ENCODE measurements around the gene OGT. TPM values are rescaled to one million over a fixed set of nuclear protein-coding genes. Genes with fewer than 3 reads are reported as not detected.
"Not testable (repeated sequence)": the region's sequence is repeated elsewhere in the genome, so short reads cannot be mapped to it uniquely, and the experiment has no call there.

OGT gene
- total RNA-seq, 1 donor from 2014 or later: 225 TPM

DNA sequence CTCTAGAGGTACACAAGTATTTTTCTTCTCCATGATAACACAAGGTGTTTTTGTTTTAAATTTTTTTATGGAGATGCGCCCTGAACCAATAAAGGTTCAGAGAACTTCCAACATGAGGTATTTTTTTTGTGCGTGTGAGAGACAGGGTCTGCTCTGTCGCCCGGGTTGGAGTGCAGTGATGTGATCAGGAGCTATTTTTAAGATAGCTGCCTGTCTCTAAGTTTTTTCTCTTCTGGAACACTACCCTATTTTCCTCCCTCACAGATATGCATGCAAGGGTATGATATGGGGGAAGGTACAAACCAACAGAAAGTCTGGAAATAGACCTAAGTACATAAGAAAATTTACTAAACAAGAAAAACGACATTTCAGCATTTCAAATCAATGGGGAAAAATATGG is 48.3 kb downstream of the OGT start:
- no peak for DNase-seq (ENCODE audit: low spot score)

DNA sequence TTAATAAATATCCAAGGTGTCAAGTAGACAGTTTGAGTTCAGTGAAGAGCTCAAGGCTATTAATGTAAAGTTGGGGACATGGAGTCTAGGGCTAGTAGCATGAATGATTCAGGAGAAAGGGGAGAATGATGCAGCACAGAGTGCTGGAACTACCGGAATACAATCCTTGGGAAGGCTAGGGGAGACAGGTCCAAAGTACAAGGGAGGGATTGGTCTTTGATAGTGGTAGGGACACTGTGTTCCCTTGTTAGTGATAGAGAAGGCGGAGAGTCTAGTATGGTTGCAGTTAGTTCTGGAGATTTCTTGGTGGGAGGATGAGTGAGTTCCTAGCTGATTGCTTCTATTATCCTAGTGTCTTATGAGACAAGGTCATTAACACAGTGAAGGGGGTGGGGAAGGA is 54.0 kb downstream of the OGT start:
- DNase-seq (ENCODE audit: low spot score): no peak

DNA sequence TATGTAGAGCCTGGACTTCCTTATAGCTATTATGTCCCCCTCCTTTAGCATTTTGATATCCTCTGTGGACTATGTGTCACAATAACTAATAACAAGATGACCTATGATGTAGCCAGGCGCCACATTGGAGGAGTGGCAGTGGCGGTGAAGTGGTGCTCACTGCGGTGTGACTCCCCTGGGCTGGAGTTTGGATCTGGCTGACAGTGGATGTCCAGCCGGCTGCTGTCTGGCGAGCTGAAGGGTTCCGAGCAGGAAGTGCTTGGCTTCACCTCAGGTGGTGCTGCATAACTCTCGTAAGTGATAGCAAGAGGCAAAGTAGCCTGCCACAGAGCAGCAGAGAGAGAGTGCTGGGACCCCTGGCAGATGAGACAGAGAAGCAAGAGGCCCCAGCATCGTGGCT is 60.3 kb downstream of the OGT start:
- not testable (repeated sequence) for DNase-seq (ENCODE audit: low spot score)

DNA sequence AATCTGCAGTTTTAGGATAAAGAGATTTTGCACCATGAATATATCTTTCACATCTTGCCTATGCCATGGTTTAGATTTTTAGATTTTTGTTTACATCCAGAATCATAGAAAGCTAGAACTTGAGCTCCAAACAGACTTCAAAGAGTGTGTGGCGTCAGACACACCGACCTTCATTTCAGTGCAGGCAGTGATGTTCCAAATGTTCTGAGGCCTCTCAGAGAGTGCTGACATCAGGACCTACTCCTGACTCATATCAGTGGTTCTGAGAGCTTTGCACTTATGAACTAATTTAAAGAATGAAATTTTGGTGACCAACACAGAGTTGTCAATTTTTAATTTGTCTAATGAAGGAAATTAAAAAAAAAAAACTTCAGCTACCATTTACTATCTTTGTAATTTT is 67.1 kb downstream of the OGT start:
- DNase-seq (ENCODE audit: low spot score): no peak

DNA sequence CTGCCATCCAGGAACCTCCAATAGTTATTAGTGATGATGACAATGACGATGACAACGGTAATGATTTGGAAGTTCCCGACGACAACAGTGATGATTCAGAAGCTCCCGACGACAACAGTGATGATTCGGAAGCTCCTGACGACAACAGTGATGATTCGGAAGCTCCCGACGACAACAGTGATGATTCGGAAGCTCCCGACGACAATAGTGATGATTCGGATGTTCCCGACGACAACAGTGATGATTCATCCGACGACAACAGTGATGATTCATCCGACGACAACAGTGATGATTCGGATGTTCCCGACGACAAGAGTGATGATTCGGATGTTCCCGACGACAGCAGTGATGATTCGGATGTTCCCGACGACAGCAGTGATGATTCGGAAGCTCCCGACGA is 70.7 kb downstream of the OGT start:
- DNase-seq (ENCODE audit: low spot score): no peak

DNA sequence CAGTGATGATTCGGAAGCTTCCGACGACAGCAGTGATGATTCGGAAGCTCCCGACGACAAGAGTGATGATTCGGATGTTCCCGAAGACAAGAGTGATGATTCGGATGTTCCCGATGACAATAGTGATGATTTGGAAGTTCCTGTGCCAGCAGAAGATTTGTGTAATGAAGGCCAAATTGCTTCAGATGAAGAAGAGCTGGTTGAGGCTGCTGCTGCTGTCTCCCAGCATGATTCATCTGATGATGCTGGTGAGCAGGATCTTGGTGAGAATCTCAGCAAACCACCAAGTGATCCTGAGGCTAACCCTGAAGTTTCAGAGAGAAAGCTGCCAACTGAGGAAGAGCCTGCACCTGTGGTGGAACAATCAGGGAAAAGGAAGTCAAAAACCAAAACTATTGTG is 71.2 kb downstream of the OGT start:
- no peak for DNase-seq (ENCODE audit: low spot score)

DNA sequence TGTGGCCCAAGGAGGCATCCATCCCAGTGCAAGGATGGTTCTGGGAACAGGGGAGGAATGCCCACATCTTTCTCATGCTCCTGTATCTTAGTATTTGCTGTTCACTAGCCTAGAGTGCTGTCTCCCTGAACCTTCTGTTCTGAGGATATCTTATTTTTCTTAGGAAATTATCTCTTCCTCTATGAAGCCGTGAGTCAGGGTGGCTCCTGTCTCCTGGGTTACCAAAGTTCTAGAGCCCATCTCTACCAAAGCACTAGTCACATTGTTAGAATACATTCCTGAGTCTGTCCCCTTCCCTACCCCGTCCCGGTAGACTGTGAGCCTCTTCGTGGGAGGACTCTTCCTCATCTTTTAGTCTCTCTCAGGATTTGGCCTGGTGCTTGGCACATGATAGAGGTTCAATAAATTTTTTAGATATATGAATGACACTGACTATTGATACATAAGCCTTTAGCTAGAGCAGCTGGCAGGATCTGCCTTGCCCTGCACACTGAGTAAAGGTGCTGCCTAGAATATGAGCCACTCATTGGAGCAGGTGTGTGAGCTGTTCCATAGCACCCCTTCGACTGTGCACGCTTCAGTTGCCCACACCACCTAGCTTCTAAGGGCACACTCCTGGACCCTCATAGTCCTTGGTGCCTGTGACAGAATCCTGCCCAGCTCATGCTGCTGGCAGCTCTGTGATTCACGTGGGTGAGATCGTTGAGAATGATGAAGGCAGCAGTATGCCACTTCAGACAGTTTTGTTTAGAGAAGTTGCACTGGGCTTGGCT is 72.1 kb downstream of the OGT start:
- DNase-seq (ENCODE audit: low spot score): no peak

DNA sequence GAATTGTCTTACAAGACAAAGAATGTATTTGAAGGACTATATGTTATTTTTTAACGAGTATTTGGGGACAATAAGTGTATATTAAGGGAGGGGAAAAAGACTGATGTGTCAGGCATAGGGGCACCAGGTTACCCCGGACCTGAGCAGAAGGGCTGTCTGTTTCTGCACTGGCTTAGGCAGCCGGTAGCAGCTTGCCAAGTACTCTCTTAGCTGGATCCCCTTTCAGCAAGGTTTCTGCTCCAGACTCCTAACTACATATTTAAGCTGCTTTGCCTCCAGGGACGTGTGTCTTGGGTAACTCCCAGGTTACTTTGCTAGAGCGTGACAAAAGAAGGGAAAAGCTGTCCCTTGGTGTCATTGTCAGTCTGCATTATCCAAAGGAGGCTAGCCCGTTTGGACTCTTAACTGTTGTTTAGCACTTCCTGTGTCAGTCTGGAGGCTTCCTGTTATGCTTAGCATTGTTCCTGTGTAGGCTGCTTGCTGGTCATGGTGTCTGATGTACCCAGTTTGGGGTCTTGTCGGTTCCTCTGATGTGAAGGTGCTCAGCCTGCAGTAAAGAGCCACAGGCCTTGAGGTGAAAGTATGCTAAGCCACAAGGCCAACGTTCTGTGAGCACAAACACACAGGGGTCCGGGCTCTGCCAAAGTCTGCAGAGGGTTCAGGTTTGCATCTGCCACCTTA is 73.8 kb downstream of the OGT start:
- no peak for DNase-seq (ENCODE audit: low spot score)

DNA sequence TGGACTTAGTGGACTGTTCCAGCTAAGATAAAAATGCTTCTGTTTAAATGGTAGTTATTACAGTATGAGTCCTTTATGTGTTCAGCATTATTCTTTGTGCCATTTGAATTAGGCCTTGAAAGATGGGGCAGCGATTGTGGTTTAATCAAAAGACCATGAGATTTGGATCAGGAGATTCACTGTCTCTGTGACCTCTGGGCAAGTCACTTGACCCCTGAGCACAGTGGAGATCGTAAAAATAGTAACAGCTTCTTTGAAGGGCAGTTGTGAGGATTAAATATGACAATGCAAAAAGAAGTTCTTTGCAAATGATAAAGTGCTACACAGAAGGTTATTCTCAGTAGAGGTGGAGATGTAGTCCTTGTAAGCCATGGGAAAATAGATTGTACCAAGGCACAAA is 74.6 kb downstream of the OGT start:
- DNase-seq (ENCODE audit: low spot score): no peak

DNA sequence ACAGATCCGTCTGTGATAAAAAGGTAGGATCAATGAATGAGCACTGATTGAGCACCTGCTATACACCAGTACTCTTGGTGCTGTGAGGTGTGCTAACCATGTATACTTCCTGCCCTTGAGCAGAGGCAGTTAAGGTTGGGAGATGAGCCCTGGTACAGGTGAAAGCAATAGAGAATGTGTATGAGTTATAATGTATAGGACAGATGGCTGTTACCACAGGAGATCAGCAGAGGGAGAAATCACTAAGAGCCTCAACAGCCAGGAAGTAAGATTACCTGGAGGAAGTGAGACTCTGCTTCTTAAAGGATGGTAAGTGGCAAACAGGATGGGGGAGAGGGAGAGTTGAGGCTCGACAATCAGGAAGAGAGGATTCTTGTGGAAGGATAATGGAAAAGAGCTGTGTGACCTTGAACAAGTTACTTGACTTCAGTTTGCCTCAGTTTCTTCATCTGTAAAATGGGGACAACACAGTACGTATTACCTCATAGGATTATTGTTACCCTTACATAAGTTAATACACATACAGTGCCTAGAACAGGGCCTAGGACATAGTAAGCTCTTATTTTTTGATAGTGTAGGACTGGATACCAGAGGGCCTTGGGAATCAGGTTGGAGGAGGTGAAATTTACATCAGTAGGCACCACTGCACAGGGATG is 76.3 kb downstream of the OGT start:
- DNase-seq (ENCODE audit: low spot score): no peak

DNA sequence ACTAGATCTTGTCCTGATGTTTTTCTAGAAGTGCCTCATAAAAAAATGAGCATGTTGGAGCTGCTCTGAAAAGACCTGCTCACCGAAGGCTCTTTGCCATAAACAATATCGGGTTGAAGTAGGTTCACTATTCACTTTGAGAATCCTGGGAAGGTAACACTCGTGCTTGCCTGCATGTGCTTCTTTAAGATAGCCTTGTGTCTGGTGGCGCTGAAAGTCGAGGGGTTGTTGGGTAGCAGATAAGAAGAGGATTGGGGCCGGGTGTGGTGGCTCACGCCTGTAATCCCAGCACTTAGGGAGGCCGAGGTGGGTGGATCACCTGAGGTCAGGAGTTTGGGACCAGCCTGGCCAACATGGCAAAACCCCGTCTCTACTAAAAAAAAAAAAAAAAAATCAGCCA is 78.8 kb downstream of the OGT start:
- DNase-seq (ENCODE audit: low spot score): not testable (repeated sequence)

DNA sequence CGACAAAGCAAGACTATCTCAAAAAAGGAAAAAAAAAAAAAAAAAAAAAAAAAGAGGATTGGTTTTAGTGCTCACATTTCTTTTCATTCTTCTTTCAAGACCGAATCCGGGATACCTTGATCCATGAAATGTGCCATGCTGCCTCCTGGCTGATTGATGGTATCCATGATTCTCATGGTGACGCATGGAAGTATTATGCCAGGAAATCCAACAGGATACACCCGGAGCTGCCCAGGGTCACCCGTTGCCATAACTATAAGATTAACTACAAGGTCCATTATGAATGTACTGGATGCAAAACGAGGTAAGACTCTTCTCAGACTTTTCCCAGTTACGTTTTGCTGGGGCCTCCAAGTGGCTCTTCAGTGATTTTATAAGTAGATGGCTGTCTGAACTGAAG is 79.4 kb downstream of the OGT start:
- DNase-seq (ENCODE audit: low spot score): no peak

DNA sequence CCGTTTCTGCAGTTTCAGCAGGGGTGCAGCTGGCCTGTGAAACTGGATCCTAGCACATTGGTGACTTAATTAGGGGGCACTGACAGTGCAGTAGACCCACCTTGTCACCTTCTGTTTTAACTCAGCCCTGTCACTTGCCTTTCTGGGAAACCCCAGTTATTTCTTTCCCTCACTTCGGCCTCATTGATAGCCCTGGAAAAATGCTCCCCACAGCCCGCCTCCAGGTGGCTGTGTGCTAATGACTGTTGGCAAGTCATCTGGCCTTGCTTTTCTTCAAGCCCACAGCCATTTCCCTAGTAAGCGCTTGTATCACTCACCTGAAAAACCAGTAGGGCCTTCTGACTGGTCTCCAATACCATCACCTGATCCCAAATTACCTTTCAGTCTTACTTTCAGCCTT is 82.2 kb downstream of the OGT start:
- no peak for DNase-seq (ENCODE audit: low spot score)

DNA sequence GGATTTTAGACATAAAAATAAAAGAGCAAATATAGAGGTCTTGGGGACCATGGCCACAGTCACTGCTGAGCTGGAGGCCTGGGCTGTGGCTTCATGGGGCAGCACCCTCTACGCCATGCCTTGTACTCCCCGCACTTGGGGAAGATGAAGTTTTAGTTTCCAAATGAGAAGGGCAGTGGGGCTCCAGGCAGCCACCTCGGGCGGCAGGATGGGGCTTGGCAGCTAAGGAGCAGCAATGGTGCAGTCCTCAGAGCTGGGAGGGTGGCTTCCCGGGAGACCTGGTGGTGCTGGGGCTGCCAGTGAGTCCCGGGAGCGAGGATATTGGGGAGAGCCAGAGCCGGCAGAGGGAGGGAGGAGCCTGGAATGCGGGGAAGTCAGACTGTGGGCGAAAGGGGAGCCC is 83.0 kb downstream of the OGT start:
- DNase-seq (ENCODE audit: low spot score): no peak

DNA sequence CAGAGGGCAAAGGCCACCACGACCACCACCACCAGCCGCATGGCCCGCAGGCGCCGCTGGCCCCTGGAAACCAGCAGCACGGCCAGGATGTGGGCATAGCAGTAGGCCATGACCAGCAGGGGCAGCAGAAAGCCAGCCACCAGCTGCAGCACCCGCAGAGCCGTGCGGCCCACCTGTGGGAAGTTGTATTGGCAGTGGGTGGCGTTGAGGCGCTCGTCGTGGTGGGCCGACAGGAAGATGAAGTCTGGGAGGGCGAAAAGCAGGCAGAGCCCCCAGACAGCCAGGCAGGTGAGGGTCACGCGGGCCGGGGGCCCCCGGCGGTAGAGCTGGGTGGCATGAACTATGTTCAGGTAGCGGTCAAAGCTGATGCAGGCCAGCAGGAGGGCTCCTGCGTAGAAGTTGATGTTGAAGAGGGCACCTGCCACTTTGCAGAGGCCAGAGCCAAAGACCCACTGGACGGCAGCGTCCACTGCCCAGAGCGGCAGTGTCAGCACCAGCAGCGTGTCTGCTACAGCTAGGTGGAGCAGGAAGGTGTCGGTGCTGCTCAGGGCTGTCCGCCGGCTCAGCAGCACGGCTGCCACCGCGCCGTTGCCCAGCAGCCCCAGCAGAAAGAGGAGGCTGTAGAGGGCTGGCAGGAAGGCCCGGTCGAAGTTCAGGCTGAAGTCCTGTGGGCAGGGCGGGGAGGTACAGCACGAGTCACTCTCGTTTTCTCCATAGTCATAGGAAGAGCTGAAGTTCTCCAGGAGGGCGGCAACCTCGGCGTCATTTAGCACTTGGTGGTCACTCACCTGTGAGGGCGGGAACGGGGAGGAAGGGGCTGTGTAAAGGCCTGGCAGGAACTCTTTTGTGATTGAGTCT is 84.0 kb downstream of the OGT start:
- no peak for DNase-seq (ENCODE audit: low spot score)

DNA sequence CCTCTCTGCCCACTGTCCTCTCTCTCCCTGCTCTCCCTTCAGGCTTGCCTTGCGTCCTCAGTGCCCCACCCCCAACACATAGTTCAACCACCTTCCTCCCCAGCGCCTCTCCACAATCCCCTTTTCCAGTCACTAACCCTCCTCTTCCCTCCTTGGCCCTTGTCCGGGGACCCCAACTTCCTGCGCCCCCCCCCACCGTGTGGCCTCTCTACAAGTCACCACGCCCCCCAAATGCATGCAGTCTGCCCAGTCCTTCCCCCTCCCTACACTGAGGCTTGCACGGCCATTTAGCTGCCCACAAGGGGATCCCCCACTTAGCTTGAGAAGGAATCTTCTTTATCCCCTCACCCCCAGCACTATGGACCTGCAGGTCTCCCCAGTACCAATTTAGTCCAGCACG is 84.8 kb downstream of the OGT start:
- no peak for DNase-seq (ENCODE audit: low spot score)

DNA sequence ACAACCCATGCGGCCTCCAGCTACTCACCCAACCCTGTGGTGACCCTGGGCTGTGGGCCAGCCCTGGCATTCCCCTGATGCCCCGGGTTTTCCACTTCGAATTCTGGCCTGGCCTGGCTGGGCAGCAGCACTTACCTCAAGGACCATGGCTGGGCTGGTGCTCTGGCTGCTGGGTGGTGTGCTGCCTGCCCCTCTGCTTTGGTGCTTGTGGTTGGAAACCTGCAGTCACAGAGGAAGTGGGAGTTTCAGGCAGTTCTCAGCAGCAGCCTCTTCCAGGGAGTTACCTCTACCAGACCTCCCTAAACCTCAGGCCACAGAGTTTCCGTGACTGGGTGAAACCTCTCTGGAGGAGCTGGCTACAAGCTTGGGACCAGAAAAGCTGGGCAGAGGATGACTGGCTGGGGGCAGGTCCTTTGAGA is 85.4 kb downstream of the OGT start, which contains the start of gene CXCR3:
Gene CXCR3 (minus strand): TSS at position 209 of the 419 bp plus-strand sequence. CDS start 62 bp downstream, at position 147.
- no peak for DNase-seq (ENCODE audit: low spot score)

DNA sequence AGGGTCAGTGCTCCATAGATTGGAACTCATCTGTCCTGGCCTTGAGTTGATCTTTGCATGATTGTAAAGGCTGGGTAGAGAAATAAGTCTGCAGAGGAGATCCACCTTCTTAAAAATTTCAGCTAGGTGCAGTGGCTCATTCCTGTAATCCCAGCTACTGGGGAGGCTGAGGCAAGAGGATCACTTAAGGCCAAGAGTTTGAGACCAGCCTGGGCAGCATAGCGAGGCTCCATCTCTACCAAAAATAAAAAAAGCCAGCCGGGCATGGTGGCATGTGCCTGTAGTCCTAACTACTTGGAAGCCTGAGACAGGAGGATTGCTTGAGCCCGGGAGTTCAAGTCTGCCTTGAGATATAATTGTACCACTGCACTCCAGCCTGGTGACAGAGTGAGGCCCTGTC is 85.9 kb downstream of the OGT start:
- no peak for DNase-seq (ENCODE audit: low spot score)

DNA sequence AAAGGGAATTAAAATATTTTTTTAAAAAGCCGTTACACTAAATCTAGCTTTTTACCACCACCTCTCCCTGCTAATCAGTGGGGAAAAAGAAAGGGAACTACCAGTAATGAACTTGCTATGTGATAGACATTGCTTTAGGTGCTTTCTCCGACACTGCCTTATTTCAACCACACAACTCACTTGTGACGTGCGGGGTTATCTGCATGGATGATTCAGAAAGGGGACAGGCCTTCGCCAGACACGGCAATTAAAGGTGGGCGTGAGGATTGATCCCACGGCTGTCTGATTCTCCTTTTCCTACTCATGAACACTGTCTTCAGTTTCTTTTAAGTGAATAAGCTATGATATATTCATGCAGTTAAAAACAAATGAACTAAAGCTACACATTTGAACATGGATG is 86.3 kb downstream of the OGT start:
- DNase-seq (ENCODE audit: low spot score): no peak

DNA sequence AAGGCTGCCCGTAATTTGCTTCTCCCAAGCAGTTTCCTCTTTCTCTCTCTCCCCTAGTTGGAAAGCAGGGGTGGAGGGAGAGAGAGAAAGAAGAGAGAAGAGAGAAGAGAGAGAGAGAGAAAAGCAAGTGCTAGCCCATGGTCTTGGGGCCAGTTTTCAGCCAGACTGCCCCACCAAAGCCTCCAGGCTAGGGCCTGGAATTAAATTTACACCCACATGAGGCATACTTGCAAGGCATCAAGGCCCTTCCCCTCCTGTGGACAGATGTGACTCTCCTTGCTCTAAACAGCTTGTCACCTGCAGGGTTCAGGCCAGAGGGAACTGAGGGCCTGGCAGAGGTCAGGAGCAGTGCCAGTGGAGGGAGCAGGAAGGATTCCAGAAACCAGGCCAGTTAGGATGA is 87.1 kb downstream of the OGT start:
- DNase-seq (ENCODE audit: low spot score): no peak

DNA sequence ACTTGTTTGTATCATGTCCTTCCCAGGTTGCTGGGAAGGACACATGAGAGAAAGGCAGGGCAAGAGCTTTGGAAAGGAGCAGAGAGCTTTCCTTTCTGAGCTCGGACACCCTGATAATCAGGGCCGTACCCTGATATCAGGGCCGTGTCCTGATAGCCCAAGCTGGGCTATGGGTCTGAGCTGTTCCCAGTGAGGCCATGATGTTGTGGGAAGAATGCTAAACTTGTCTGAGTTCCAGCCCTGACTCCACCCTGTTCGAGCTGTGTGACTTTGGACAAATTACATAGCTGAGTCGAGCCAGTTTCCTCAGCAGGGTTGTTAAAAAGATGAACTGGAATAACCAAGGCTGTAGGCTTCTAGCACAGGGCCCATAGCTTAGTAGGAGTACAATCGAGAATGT is 88.7 kb downstream of the OGT start:
- no peak for DNase-seq (ENCODE audit: low spot score)

DNA sequence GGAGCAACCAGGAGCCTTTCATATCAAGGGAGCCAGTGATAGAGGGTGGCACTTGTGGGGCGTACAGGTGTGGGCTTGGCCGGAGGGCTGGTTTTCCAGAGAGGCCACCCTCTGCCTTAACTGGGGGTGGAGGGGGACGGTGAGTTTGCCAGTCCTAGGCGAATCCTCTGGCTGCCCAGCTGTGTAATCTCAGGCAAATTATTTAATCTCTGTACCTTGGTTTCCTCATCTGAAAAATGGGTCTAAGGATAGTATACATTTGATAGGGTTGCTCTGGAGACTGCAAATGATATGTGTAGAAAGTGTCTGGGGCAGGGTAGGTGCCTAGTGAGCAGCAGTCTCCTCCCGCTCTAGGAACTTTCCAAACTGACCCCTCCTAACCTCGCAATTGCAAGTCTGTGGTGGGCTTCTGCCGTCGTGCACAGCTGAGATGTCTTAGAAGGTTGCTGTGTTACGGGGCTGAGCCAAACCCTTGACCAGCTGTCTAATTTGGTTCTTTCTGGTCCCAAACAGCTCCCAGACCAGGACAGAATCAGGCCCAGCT is 89.2 kb downstream of the OGT start:
- no peak for DNase-seq (ENCODE audit: low spot score)

Measured in ureter (tissue), 1 donor.